CD8-positive, alpha-beta memory T cell (primary cell): ENCODE results near the gene MINDY4. TPM values are rescaled to one million over a fixed set of nuclear protein-coding genes. Genes with fewer than 3 reads are reported as not detected.

Experiments used
- CTCF ChIA-PET: fragments of 350-600 bp; sonication (Branson Sonifier 250); formaldehyde crosslinking; loops from one replicate; lab custom pipeline; 2021; ENCODE audit warnings: antibody characterized with exemption; lab: Charles Lee
- POLR2A ChIA-PET: fragments of 350-600 bp; sonication (Branson Sonifier 250); formaldehyde crosslinking; loops from one replicate; lab custom pipeline; 2021; ENCODE audit warnings: antibody characterized with exemption; lab: Charles Lee
- DNase-seq, 5 donors: peaks; one replicate each; pipeline versions ENCODE4 v3.0.0 to v3.0.0-alpha.2; 2020 to 2022; ENCODE audit warnings: mixed read lengths in 1 of 5
- H3K27ac ChIP-seq: one replicate; pipeline ENCODE4 v1.7.0; 2013; ENCODE audit warnings: low read depth, mild to moderate bottlenecking, low read length, moderate library complexity
- H3K27me3 ChIP-seq: 2 replicates; pipeline ENCODE4 v1.7.0; 2013; ENCODE audit warnings: low read length, mild to moderate bottlenecking; ENCODE audit not compliant: insufficient read depth, poor library complexity, severe bottlenecking
- H3K36me3 ChIP-seq: 2 replicates; pipeline ENCODE4 v1.7.0; 2013; ENCODE audit warnings: mild to moderate bottlenecking, low read length, moderate library complexity; ENCODE audit not compliant: insufficient read depth
- H3K4me1 ChIP-seq: 2 replicates; pipeline ENCODE4 v1.7.0; 2013; ENCODE audit warnings: mild to moderate bottlenecking, low read length, moderate library complexity; ENCODE audit not compliant: insufficient read depth
- H3K4me3 ChIP-seq: 2 replicates; pipeline ENCODE4 v1.7.0; 2013; ENCODE audit warnings: mild to moderate bottlenecking, low read length
- H3K9me3 ChIP-seq: 2 replicates; pipeline ENCODE4 v1.7.0; 2013; ENCODE audit warnings: mild to moderate bottlenecking, low read length
- H3K27ac Mint-ChIP-seq, 8 donors: one replicate each; pipeline ENCODE4 v1.8.0; 2020 to 2021; ENCODE audit warnings: mixed read lengths in 8 of 8, mild to moderate bottlenecking in 6 of 8, inconsistent platforms in 3 of 8, moderate library complexity in 3 of 8
- H3K27me3 Mint-ChIP-seq, 2 donors: one replicate each; pipeline ENCODE4 v1.8.0; 2020 to 2021; ENCODE audit warnings: mixed read lengths in 2 of 2, mild to moderate bottlenecking in 1 of 2, moderate library complexity in 1 of 2
- H3K36me3 Mint-ChIP-seq, 3 donors: one replicate each; pipeline ENCODE4 v1.8.0; 2020 to 2021; ENCODE audit warnings: mixed read lengths in 3 of 3, inconsistent platforms in 1 of 3, mild to moderate bottlenecking in 1 of 3
- H3K4me1 Mint-ChIP-seq, 3 donors: one replicate each; pipeline ENCODE4 v1.8.0; 2020 to 2021; ENCODE audit warnings: mixed read lengths in 3 of 3, inconsistent platforms in 1 of 3, mild to moderate bottlenecking in 1 of 3
- H3K4me3 Mint-ChIP-seq, 7 donors: one replicate each; pipeline ENCODE4 v1.8.0; 2020 to 2021; ENCODE audit warnings: mixed read lengths in 7 of 7, mild to moderate bottlenecking in 6 of 7, moderate library complexity in 4 of 7, inconsistent platforms in 2 of 7
- H3K9me3 Mint-ChIP-seq, 5 donors: one replicate each; pipeline ENCODE4 v1.8.0; 2020 to 2022; ENCODE audit warnings: mixed read lengths in 5 of 5, mild to moderate bottlenecking in 3 of 5, moderate library complexity in 2 of 5, inconsistent platforms in 1 of 5
- polyA plus RNA-seq: library from polyadenylated mRNA; unstranded; fragments of 300-500 nt; fragmentation: Illumina TruSeq; gene quantifications from one replicate; pipeline ENCODE4 v1.2.3, GENCODE V29; 2021
- total RNA-seq, 2 experiments: library from RNA; stranded (reverse); gene quantifications; one replicate each; pipeline ENCODE4 v1.2.3, GENCODE V29; 2021

MINDY4 gene
- total and polyA plus RNA-seq, 3 experiments from 2014 or later: 1.0 to 2.6 (median 2.4) TPM

DNA sequence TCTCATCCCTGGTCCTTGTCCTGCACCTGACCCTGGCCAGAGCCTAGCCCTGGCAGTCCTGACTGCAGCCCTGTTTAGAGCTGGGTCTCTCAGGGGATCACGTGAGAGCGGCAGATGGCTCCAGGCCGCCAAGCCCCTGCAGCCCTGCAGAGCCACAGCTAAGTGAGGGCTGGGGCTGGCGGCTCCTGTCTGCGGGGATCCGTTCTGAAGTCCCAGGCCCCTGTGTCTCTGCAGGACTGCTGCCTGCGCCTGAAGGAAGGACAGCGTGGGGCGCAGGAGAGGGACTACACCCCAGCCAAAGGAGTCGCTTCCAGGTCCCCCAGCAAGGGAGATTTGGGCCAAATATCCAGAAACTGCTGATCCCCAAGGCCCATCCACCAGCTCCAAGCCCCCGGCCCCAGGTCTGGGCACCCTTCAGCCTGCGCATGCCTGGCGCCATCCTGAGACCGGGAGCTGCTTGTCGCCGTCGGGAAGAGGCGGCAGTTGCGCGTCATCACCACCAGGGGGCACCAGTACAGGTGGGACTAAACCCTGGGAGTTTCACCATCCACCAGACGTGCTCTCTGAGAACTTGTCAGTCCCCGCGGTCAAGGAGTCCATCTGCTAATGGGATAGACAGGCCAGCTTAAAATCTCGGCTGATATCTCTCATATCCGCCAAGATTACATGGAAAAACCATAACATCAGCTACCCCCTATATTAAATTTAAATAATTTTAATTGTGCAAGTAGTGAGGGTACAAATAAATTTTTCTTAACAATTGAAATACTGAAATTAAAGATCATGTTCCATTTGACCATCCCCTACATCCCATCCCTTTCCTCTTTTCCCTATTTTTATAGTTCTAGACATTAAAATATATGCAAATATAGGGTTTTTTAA lies 167.5 kb downstream of the MINDY4 start:
- Mint-ChIP-seq H3K36me3 (no peaks in the 10 kb centered on the region), H3K27me3 (peaks cover 16 to 43% of the 10 kb centered on the region in 2 donors), H3K9me3 (peaks cover 0 to 4% (median 0%) of the 10 kb centered on the region in 5 donors), H3K4me3 (no peak overlapping the region), H3K27ac (no peak overlapping the region), H3K4me1 (no peaks in the 10 kb centered on the region)
- ChIA-PET CTCF (interaction anchor here (0.6 to 2.3 kb wide), 3 partner anchors 9 to 136 kb away, joined by 3 to 9 read pairs (median 3); no protein-coding TSS in a partner anchor), POLR2A (no interaction called here)
- H3K36me3 ChIP-seq: no peaks in the 10 kb centered on the region
- no peaks in the 10 kb centered on the region for H3K9me3 ChIP-seq
- no peaks in the 10 kb centered on the region for H3K4me1 ChIP-seq
- H3K27ac ChIP-seq: no peak overlapping the region
- H3K4me3 ChIP-seq: no peak overlapping the region
- peaks cover 3% of the 10 kb centered on the region for H3K27me3 ChIP-seq
- peak; percentile 14 to 62 (median 32) for DNase-seq

DNA sequence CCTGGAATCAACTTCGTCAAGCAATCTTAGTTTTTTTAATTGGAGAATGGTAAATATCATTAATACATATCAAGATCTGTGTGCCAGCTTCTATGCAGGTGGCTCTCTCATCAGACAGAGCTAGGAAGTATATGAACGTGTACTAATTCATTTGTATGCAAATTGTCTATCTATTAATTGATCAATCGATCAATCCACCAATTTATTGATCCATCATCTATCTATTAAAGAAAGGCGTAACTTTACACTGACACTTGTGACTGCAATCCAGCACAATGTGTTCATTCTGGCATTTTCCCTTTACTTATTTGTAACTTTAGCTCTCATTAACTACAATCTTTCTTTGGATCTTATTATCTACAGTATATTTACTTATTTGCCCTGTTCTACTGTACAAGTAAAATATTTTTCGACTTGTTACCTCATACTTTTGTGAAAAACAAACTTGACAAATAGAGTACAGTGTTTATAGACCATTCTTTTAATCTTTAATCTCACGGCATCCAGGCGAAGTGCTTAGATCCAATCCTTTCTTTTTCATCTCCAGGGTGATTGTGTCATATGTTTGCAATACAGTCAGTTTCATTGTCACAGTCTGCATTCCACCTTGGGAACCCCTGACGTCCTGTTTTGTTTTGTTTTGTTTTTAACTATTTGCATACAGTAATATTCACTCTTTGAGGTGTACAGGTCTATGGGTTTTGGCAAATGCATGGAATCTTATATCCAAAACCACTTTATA lies 170.5 kb downstream of the MINDY4 start:
- Histone ChIP-seq H3K36me3 (no peaks in the 10 kb centered on the region), H3K4me1 (no peaks in the 10 kb centered on the region), H3K27me3 (peaks cover 3% of the 10 kb centered on the region), H3K9me3 (no peaks in the 10 kb centered on the region), H3K27ac (no peak overlapping the region), H3K4me3 (no peak overlapping the region)
- H3K9me3 Mint-ChIP-seq: peaks cover 10 to 16% (median 15%) of the 10 kb centered on the region in 5 donors
- ChIA-PET CTCF (no interaction called here), POLR2A (no interaction called here)
- no peaks in the 10 kb centered on the region for H3K36me3 Mint-ChIP-seq
- no peaks in the 10 kb centered on the region for H3K4me1 Mint-ChIP-seq
- no peak overlapping the region for H3K4me3 Mint-ChIP-seq
- H3K27me3 Mint-ChIP-seq: peaks cover 22 to 56% of the 10 kb centered on the region in 2 donors
- no peak for DNase-seq
- H3K27ac Mint-ChIP-seq: no peak overlapping the region

Other genes with a start within 250 kb of the MINDY4 start
- gene GARS1, start 176.5 kb upstream of the MINDY4 start, total RNA-seq: 100 to 1,000 TPM; 311 to 329 TPM
- gene GARS1, start 176.5 kb upstream of the MINDY4 start, polyA plus RNA-seq: 92.0 TPM
- gene CRHR2, start 89.0 kb upstream of the MINDY4 start, total RNA-seq: not detected
- gene CRHR2, start 89.0 kb upstream of the MINDY4 start, polyA plus RNA-seq: not detected
- gene INMT, start 19.3 kb upstream of the MINDY4 start, total RNA-seq: under 1 TPM in 1 of 2 experiments, not detected in 1; 0.18 TPM
- 0.08 TPM for gene INMT, start 19.3 kb upstream of the MINDY4 start, polyA plus RNA-seq
- gene AQP1, start 140.4 kb downstream of the MINDY4 start, total RNA-seq: under 1 TPM; 0.13 to 0.15 TPM
- not detected for gene AQP1, start 140.4 kb downstream of the MINDY4 start, polyA plus RNA-seq
- gene GHRHR, start 192.5 kb downstream of the MINDY4 start, total RNA-seq: not detected
- gene GHRHR, start 192.5 kb downstream of the MINDY4 start, polyA plus RNA-seq: not detected